BE2C (cell line): ENCODE measurements around the gene IFNL4.
A peak's percentile ranks its signal among the peaks of the same experiment; 100 is the strongest.

Experiments used
- DNase-seq: peaks from one replicate; pipeline ENCODE4 v3.0.0-alpha.2; 2020
- H3K27me3 ChIP-seq: fragments of 250-450 bp; sonication (Bioruptor Pico); 2 replicates; pipeline ENCODE4 v1.5.1; 2020; ENCODE audit warnings: mild to moderate bottlenecking
- H3K36me3 ChIP-seq: fragments of 250-450 bp; sonication (Bioruptor Pico); 2 replicates; pipeline ENCODE4 v1.5.1; 2020; ENCODE audit warnings: mild to moderate bottlenecking
- H3K4me1 ChIP-seq: fragments of 250-450 bp; sonication (Bioruptor Pico); 2 replicates; pipeline ENCODE4 v1.5.1; 2020
- H3K4me3 ChIP-seq: 2 replicates; pipeline ENCODE4 v1.5.1; 2011; ENCODE audit warnings: low read depth, low read length
- H3K9me3 ChIP-seq: fragments of 250-450 bp; sonication (Bioruptor Pico); 2 replicates; pipeline ENCODE4 v1.5.1; 2020
- CTCF ChIP-seq: IDR thresholded peaks from 2 replicates; pipeline ENCODE4 v1.5.1; 2012; ENCODE audit warnings: mild to moderate bottlenecking, low read depth, low read length

The IFNL4 gene

GRCh38 chr19:39203372-39204341, 45.0 kb downstream of the IFNL4 start, which contains the start of gene SYCN:
TSS of gene SYCN (minus strand) at chr19:39204263. CDS start at chr19:39204254, 9 bp downstream.
- DNase-seq: no peak
- Histone ChIP-seq H3K27me3 (peaks cover 21% of the 10 kb centered on the region), H3K36me3 (no peaks in the 10 kb centered on the region), H3K4me3 (no peak within 1 kb of the TSS), H3K4me1 (no peaks in the 10 kb centered on the region), H3K9me3 (no peaks in the 10 kb centered on the region)
- TF ChIP-seq CTCF: no peak

GRCh38 chr19:39202998-39203355, 45.7 kb downstream of the IFNL4 start:
- Histone ChIP-seq H3K36me3 (no peaks in the 10 kb centered on the region), H3K4me1 (no peaks in the 10 kb centered on the region), H3K27me3 (peaks cover 24% of the 10 kb centered on the region), H3K4me3 (no peak overlapping the region), H3K9me3 (no peaks in the 10 kb centered on the region)
- TF ChIP-seq CTCF: no peak
- no peak for DNase-seq

- Histone ChIP-seq H3K4me1 (no peaks in the 10 kb centered on the region), H3K9me3 (no peaks in the 10 kb centered on the region), H3K27me3 (peaks cover 46% of the 10 kb centered on the region), H3K36me3 (no peaks in the 10 kb centered on the region), H3K4me3 (no peak overlapping the region)
- no peak for DNase-seq
- no peak for TF ChIP-seq CTCF
These were observed 47.9 kb downstream of the IFNL4 start for GRCh38 chr19:39200803-39201115.

- H3K27me3 ChIP-seq: peaks cover 50% of the 10 kb centered on the region
- no peak overlapping the region for H3K4me3 ChIP-seq
- no peak for DNase-seq
- H3K4me1 ChIP-seq: peaks cover under 1% of the 10 kb centered on the region; the same call in 1 of the 2 replicates
- no peaks in the 10 kb centered on the region for H3K36me3 ChIP-seq
- TF ChIP-seq CTCF: no peak
- no peaks in the 10 kb centered on the region for H3K9me3 ChIP-seq
These were observed 48.4 kb downstream of the IFNL4 start for GRCh38 chr19:39200066-39200802.

GRCh38 chr19:39199025-39199424, 49.6 kb downstream of the IFNL4 start:
- TF ChIP-seq CTCF: no peak
- no peak overlapping the region for H3K4me3 ChIP-seq
- peaks cover 4% of the 10 kb centered on the region for H3K4me1 ChIP-seq
- no peaks in the 10 kb centered on the region for H3K9me3 ChIP-seq
- no peaks in the 10 kb centered on the region for H3K36me3 ChIP-seq
- DNase-seq: peak; percentile 59
- peaks cover 43% of the 10 kb centered on the region for H3K27me3 ChIP-seq

DNA sequence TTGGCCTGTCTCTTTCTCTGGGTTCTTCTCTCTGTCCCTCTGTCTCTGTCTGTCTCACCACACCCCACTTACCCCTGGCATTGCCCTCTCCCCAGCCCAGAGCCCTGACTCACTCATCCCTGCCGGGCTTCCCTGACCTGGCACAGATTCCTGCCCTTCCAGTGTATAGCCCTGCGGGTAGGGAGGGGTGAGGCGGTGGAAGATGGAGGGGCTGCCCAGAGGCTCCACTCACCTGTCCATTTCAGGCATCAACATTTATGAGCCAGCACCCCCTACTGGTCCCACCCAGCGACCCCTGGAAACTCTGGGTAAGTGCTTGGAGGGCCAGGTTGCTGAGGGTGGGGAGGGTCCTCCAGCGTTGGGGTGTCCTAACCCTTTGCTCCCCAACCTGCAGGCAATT, 50.8 kb downstream of the IFNL4 start:
- Histone ChIP-seq H3K36me3 (no peaks in the 10 kb centered on the region), H3K9me3 (no peaks in the 10 kb centered on the region), H3K4me3 (no peak overlapping the region), H3K4me1 (peaks cover 4% of the 10 kb centered on the region), H3K27me3 (peaks cover 31% of the 10 kb centered on the region)
- DNase-seq: no peak
- peak; percentile 27 for TF ChIP-seq CTCF
